KOPT-K1 (cell line): Measurements from ENCODE around the gene PER3.

ENCODE experiments used
- H3K27ac ChIP-seq: fragments of 200-600 bp; sonication (generic); 2 replicates; pipeline ENCODE4 v1.5.1; 2016; ENCODE audit warnings: antibody characterized with exemption, mild to moderate bottlenecking, low read depth, low read length; ENCODE audit not compliant: poor library complexity, severe bottlenecking
- H3K36me3 ChIP-seq: fragments of 200-600 bp; sonication (generic); 2 replicates; pipeline ENCODE4 v1.5.1; 2017; ENCODE audit warnings: antibody characterized with exemption, mild to moderate bottlenecking, low read length, moderate library complexity; ENCODE audit not compliant: insufficient read depth
- H3K9me3 ChIP-seq: fragments of 200-600 bp; sonication (generic); 2 replicates; pipeline ENCODE4 v1.5.1; 2017; ENCODE audit warnings: antibody characterized with exemption, low read length, mild to moderate bottlenecking; ENCODE audit not compliant: insufficient read depth, poor library complexity, severe bottlenecking

Gene PER3

DNA sequence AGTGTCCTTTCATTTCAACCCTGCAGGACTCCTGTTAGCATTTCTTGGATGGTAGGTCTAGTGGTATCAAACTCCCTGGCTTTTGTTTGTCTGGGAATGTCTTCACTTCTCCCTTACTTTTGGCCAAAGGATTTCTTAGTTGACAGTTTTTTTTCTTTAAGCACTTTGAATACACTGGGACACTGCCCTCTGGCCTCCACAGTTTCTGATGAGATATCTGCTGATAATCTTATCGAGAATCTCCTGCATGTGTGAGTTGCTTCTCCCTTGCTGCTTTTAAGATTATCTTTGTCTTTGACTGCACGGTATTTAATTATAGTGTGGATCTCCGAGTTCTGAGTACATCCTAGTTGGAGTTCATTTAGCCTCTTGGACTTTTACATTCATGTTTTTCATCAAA is 55.4 kb downstream of the PER3 start:
- H3K27ac ChIP-seq, result no peak overlapping the region
- peaks cover 15% of the 10 kb centered on the region for H3K9me3 ChIP-seq
- no peaks in the 10 kb centered on the region for H3K36me3 ChIP-seq

DNA sequence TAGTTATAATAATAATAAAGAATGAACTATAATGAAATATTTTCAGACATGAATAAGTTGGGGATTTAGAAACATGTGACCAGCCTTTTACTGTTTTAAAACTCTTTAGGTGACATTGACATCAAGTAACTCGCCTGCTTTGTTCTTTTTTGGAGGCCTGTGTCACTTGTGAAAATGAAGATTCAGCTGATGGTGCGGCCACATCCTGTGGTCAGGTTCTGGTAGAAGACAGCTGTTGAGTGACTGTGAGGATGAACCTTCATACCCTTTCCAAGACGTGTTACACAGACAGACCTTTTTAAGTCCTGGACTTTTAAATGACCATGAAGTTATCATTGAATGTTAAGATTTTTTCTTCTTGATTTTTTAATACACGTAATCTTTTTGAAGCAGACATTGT is 58.4 kb downstream of the PER3 start:
- peaks cover 15% of the 10 kb centered on the region for H3K9me3 ChIP-seq
- no peak overlapping the region for H3K27ac ChIP-seq
- H3K36me3 ChIP-seq, result no peaks in the 10 kb centered on the region

DNA sequence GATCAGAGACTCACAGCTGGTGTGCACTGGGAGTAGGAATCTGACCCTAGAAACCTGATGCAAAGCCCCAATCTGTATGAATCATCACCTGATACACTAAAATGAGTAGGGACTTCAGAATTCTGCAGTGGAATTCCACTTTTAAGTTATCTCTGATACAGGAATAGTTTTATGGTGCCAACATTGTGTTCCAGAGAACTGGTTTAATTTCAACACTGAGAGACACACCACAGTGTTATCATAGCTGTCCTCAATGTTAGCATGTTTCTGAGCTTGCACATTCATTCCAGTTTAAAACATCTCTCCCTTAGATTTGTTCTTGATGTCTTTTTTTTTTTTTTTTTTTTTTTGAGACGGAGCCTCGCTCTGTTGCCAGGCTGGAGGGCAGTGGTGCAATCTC is 61.7 kb downstream of the PER3 start:
- Histone ChIP-seq H3K9me3 (no peaks in the 10 kb centered on the region), H3K27ac (no peak overlapping the region), H3K36me3 (no peaks in the 10 kb centered on the region)

DNA sequence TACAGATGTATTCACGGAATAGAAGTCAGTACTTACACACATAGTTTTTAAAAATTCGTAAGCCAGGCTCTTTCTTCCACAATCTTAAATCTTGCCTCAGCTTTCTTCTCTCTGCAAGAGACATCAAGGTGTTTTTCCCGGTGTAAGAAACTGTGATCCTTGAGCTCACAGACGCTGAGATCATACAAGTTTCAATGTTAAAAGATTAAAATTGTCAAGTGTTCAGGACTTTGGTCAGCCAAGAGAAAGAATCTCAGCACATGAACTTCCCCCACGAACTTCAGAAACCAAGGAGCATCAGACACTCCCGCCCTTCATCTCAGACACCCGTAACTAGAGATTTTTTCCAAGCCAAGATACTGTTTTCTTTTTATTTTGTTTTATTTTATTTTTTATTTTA is 62.6 kb downstream of the PER3 start:
- no peaks in the 10 kb centered on the region for H3K36me3 ChIP-seq
- H3K27ac ChIP-seq, result no peak overlapping the region
- H3K9me3 ChIP-seq, result no peaks in the 10 kb centered on the region

DNA sequence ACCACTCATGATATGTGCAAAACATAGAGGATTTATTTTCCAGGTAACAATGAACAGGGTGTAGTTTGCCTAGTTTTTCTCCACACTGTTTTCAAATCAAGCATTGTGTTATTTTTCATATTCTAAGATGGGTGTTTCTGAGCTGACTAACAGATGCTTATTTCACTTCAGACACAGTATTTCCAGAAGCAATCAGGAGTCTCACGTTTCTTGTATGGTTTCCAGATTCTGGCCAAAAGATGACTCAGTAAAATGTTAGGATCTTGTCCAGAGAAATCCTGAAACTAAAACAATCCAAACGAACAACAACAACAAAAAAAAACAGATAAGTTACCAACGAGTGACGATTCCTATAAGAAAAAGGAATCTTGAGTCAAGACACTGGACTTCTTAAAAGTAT is 63.5 kb downstream of the PER3 start:
- Histone ChIP-seq H3K36me3 (no peaks in the 10 kb centered on the region), H3K27ac (no peak overlapping the region), H3K9me3 (no peaks in the 10 kb centered on the region)

DNA sequence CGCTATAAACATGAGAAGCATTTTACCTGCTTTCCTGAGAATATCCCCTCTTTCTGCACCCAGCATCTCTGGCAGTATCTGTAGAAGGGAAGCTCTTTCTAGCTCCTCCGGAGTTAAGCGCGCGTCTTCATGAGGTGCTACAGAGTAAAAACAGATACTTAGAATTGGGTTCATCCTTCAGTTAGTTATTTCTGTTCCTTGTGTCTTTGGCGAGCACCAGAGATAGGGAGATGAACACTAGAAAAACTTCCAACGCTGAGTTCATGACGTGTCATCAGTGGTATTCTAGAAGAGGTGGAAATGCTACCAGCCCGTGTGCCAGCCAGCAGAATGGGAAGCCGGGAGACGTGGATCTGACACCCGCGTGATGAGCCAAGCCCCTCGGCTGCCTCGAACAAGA is 66.7 kb downstream of the PER3 start:
- H3K9me3 ChIP-seq, result no peaks in the 10 kb centered on the region
- no peak overlapping the region for H3K27ac ChIP-seq
- no peaks in the 10 kb centered on the region for H3K36me3 ChIP-seq

DNA sequence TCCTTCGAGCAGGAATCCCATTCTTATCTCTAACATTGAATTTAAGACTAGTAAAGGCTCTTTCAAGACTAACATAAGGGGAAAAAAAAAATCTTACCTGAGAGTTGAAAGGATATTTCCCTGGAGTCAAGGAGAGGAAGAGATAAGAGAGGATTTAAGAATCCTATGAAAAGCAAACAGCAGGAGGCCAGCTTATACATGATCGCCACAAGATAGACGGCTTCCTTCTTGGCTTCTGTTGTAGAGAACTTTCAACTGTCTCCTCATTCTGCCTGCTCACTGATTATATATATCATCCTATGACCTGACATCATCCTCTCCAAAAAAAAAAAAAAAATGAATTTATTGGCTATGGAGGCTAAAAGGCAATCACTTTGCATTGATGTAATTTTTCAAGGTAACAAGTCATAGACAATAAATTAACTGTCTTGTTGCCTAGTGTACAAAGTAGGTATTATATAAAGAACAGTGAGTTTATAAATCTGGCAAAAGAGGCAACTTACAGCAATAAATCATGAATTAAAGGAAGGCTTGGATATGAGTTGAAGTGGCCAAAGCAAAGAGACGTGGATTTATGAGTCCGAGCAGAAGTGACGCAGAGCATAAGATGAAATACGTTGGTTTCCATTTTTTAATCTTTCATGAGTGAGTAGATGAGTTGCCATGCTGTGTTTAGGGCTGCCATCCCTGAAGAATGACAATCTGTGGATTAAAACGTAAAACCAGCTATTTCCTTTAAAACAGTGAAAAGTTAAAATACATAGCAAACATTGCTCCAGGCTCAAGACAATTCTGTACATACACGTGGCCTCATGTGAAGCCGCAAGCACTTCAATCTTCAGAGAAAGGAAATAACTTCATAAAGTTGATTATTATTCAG is 69.0 kb downstream of the PER3 start, which contains the start of gene UTS2:
TSS of gene UTS2 (minus strand) at position 262 of the 880 bp plus-strand sequence. CDS start at position 200, 62 bp downstream.
- no peak within 1 kb of the TSS for H3K27ac ChIP-seq
- no peaks in the 10 kb centered on the region for H3K9me3 ChIP-seq
- no peaks in the 10 kb centered on the region for H3K36me3 ChIP-seq

DNA sequence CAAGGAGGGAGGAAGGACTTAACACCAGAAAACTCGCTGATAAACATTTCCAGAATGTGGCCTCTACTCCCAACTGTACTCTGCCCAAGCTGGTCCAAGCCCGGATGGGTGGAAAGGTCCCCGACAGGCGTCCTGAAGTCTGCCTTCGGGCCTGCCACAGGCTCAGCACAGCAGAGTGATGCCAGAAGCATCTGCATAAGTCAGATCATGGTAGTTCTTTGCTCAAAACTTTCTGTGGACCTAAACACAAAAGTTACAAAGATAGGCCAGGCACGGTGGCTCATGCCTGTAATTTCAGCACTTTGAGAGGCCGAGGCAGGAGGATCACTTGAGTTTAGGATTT is 69.6 kb downstream of the PER3 start:
- H3K27ac ChIP-seq, result no peak overlapping the region
- H3K9me3 ChIP-seq, result no peaks in the 10 kb centered on the region
- H3K36me3 ChIP-seq, result no peaks in the 10 kb centered on the region

DNA sequence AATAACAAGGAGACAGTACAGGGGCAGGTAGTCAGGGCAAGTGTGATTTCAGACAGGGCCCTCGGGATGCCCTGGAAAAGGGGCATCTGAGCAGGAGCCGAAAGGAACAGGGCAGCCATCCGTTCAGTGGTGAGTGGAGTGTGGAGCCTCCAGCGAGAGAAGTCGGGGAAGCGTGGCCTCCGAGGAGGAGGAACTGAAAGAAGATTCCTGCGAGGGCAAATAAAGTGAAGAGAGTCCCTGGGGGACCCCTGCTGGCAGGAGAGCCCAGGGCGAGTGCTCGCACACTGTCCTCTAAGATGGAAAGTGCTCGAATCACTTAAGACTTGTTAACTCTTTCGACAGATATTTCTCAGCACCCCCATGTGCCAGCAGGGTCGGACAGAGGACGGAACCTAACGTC is 72.3 kb downstream of the PER3 start:
- H3K36me3 ChIP-seq, result no peaks in the 10 kb centered on the region

DNA sequence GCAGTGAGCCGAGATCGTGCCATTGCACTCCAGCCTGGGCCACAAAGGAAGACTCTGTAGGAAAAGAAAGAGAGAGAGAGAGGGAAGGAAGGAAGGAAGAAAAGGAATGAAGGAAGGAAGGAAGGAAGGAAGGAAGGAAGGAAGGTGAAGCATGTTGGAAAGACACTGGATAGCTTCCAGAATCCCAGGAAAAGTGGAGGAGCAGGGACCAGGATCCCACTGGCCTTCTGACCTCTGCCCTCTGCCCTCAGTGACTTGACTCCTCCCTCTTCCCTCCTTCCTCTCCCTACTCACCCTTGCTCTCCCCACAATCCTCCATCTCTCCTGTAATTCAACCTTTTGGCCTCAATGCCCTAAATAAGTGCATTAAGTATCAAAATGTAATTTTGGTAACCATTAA is 72.9 kb downstream of the PER3 start:
- Histone ChIP-seq H3K27ac (no peak overlapping the region), H3K36me3 (no peaks in the 10 kb centered on the region), H3K9me3 (no peaks in the 10 kb centered on the region)

More for the DNA sequence above, 72.3 kb downstream of the PER3 start:
- H3K9me3 ChIP-seq, result no peaks in the 10 kb centered on the region
- H3K27ac ChIP-seq, result no peak overlapping the region

DNA sequence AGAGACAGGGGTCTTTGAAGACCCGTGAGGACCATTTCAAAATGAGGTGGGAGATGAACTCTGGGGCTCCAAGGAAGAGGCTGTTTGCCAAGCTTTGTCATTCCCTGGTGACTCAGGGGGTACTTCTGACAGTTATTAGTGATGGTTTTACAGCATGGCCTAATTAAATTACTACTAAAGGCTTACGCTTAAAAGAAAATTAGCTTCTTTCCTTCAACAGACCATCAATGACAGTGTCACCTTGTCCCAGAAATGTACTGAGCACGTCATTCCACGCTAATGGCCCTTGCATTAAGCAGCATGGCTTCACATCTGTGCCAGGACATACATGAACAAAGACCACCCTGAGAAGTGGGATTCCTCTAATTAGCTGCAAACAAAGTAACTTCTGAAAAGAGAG is 73.9 kb downstream of the PER3 start:
- no peaks in the 10 kb centered on the region for H3K9me3 ChIP-seq
- H3K36me3 ChIP-seq, result no peaks in the 10 kb centered on the region
- H3K27ac ChIP-seq, result no peak overlapping the region

DNA sequence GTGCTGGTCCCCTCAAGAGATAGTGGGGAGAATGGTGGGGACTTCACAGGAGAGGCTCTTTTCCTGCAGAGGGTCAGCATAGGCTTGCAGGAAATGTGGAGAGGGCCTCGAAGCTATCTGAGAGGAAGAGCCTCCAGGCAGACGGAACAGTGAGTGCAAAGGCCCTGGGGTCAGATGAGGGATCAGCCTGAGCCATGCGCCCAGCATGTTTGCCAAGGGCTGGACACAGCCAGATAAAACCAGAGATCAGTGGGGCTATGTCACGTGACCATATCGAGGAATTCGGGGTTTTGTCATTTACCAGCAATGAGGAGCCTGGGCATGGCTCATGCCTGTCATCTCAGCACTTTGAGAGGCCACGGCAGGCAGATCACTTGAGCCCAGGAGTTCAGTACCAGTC is 75.3 kb downstream of the PER3 start:
- H3K9me3 ChIP-seq, result no peaks in the 10 kb centered on the region
- H3K36me3 ChIP-seq, result no peaks in the 10 kb centered on the region
- no peak overlapping the region for H3K27ac ChIP-seq

DNA sequence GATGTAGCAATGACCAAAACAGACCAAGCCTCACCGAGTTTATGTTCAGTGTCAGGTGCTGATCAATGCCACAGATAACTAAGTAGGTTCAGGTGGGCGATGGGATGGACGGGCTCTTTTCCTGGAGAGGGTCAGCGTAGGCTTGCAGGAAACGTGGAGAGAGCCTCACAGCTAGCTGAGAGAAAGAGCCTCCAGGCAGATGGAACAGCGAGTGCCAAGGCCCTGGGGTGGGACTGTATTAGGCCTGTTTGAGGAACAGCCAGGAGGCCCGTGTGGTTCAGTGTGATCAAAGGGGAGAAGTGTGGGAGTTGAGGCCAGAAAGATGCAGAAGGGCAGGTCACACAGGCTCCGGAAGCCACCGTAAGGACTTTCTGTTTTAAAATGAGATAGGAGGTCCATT is 76.0 kb downstream of the PER3 start:
- Histone ChIP-seq H3K36me3 (no peaks in the 10 kb centered on the region), H3K27ac (no peak overlapping the region), H3K9me3 (no peaks in the 10 kb centered on the region)

DNA sequence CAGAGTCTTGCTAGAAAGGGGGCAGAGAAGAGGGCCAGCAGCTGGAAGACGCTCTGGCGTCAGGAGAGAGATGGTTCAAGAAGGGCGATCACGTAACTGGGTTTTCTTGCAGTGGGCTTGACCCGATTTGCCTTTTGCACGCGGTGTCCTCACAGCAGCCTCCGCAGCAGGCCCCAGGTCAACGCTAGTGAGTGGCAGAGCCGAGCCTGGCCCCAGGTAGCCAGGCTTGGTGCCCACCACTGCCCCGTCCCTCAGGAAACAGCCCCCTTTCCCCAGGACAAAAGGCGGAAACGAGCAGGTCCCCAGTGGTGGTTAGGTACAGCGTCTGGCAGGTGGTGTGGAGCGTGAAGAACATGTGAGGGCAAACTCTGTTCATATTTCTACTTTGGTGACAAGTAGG is 77.4 kb downstream of the PER3 start:
- Histone ChIP-seq H3K27ac (no peak overlapping the region), H3K9me3 (no peaks in the 10 kb centered on the region), H3K36me3 (no peaks in the 10 kb centered on the region)

DNA sequence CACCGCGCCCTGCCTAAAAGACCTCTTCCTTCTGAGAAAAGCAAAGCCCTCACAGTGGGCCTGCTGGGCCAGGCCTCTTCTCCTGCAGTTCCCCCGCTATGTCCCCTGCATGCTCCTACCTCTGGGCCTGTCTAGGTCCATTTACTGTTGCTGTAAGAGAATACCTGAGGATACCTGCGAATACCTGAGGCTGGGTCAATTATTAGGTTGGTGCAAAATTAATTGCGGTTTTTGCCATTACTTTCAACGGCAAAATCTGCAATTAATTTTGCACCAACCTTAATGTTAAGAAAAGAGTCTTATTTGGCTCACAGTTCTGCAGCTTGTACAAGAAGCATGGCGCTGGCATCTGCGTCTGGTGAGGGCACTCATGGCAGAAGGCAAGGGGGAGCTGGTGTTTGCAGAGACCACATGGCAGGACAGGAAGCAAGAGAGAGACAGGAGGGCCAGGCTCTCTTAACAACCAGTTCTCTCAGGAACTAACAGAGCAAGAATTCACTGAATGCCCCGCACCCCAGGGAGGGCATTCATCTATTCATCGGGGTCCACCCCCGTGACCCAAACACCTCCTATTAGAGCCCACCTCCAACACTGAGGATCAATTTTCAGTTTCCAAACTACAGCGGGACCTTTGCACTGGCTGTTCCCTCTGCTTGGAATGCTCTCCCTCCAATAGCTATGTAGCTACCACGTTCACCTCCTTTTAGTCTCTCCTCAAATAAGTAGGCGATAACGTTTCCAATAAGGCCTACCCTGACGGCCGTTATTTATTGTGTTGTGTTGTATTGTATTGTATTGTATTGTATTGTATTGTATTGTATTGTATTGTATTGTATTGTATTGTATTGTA is 78.3 kb downstream of the PER3 start:
- H3K9me3 ChIP-seq, result no peaks in the 10 kb centered on the region
- H3K36me3 ChIP-seq, result no peaks in the 10 kb centered on the region
- no peak overlapping the region for H3K27ac ChIP-seq
